Skeletal muscle satellite cell (primary cell): ENCODE data around the gene SNRNP25.

Experiments
- H3K27me3 ChIP-seq: 2 replicates; pipeline ENCODE4 v1.7.0; 2013; ENCODE audit warnings: low read length; ENCODE audit not compliant: control insufficient read depth, insufficient read depth
- H3K36me3 ChIP-seq: 2 replicates; pipeline ENCODE4 v1.7.0; 2013; ENCODE audit warnings: mild to moderate bottlenecking, control low read depth, low read length; ENCODE audit not compliant: insufficient read depth
- H3K4me1 ChIP-seq: 2 replicates; pipeline ENCODE4 v1.7.0; 2013; ENCODE audit warnings: low read length; ENCODE audit not compliant: control insufficient read depth, insufficient read depth
- H3K4me2 ChIP-seq: 2 replicates; pipeline ENCODE4 v1.7.0; 2013; ENCODE audit warnings: mild to moderate bottlenecking, low read length
- H3K4me3 ChIP-seq: 2 replicates; pipeline ENCODE4 v1.7.0; 2013; ENCODE audit warnings: low read length
- H3K9ac ChIP-seq: 2 replicates; pipeline ENCODE4 v1.7.0; 2013; ENCODE audit warnings: mild to moderate bottlenecking, low read depth, low read length, moderate library complexity
- H3K9me3 ChIP-seq: replicated peaks from 2 replicates; pipeline ENCODE4 v1.7.0; 2013; ENCODE audit warnings: mild to moderate bottlenecking, control low read depth, low read length

The SNRNP25 gene

GRCh38 chr16:67183-67791 is 13.7 kb downstream of the SNRNP25 start:
- Histone ChIP-seq H3K4me1 (peaks cover 47% of the 10 kb centered on the region), H3K4me3 (no peak overlapping the region), H3K36me3 (peaks cover 39% of the 10 kb centered on the region), H3K9me3 (no peaks in the 10 kb centered on the region), H3K27me3 (no peaks in the 10 kb centered on the region), H3K9ac (no peak overlapping the region), H3K4me2 (no peak overlapping the region)

DNA sequence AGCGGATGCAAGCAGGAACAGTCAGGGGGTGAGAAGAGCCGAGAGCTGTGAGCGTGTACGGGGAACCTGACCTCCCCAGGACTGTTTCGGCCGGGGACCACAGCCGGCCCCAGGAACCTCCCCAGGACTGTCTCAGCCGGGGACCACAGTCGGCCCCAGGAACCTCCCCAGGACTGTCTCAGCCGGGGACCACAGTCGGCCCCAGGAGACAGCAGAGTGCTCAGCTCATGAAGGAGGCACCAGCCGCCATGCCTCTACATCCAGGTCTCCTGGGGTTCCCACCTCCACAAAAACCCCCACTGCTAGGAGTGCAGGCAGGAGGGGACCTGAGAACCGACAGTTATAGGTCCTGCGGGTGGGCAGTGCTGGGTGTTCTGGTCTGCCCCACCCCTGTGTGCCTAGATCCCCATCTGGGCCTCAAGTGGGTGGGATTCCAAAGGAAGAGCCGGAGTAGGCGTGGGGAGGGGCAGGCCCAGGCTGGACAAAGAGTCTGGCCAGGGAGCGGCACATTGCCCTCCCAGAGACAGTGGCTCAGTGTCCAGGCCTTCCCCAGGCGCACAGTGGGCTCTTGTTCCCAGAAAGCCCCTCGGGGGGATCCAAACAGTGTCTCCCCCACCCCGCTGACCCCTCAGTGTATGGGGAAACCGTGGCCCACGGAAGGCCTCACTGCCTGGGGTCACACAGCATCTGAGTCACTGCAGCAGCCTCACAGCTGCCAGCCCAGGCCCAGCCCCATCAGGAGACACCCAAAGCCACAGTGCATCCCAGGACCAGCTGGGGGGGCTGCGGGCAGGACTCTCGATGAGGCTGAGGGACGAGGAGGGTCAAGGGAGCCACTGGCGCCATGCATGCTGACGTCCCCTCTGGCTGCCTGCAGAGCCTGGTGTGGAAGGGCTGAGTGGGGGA is 14.5 kb downstream of the SNRNP25 start:
- Histone ChIP-seq H3K4me3 (no peak overlapping the region), H3K27me3 (no peaks in the 10 kb centered on the region), H3K9me3 (no peaks in the 10 kb centered on the region), H3K4me2 (peak overlapping the region; percentile 86), H3K4me1 (peaks cover 54% of the 10 kb centered on the region), H3K36me3 (peaks cover 31% of the 10 kb centered on the region), H3K9ac (peak overlapping the region; percentile 28)

GRCh38 chr16:69181-69580 is 15.6 kb downstream of the SNRNP25 start:
- H3K27me3 ChIP-seq = no peaks in the 10 kb centered on the region
- H3K4me2 ChIP-seq = peak overlapping the region; percentile 86
- H3K36me3 ChIP-seq = peaks cover 20% of the 10 kb centered on the region
- H3K4me1 ChIP-seq = peaks cover 61% of the 10 kb centered on the region
- H3K4me3 ChIP-seq = no peak overlapping the region
- H3K9ac ChIP-seq = peak overlapping the region; percentile 28
- H3K9me3 ChIP-seq = no peaks in the 10 kb centered on the region

- peak overlapping the region; percentile 95 for H3K4me3 ChIP-seq
- H3K27me3 ChIP-seq = no peaks in the 10 kb centered on the region
- peak overlapping the region; percentile 86 for H3K4me2 ChIP-seq
- no peaks in the 10 kb centered on the region for H3K9me3 ChIP-seq
- H3K9ac ChIP-seq = peak overlapping the region; percentile 91
- H3K4me1 ChIP-seq = peaks cover 72% of the 10 kb centered on the region
- peaks cover 11% of the 10 kb centered on the region for H3K36me3 ChIP-seq
These were observed 17.5 kb downstream of the SNRNP25 start for GRCh38 chr16:71210-71539.

GRCh38 chr16:71540-72401 is 18.1 kb downstream of the SNRNP25 start:
- Histone ChIP-seq H3K9ac (peak overlapping the region; percentile 91), H3K4me2 (peak overlapping the region; percentile 86), H3K4me1 (peaks cover 75% of the 10 kb centered on the region), H3K36me3 (peaks cover 10% of the 10 kb centered on the region), H3K9me3 (no peaks in the 10 kb centered on the region), H3K4me3 (peak overlapping the region; percentile 95), H3K27me3 (no peaks in the 10 kb centered on the region)

- no peaks in the 10 kb centered on the region for H3K27me3 ChIP-seq
- H3K36me3 ChIP-seq = no peaks in the 10 kb centered on the region
- H3K9me3 ChIP-seq = no peaks in the 10 kb centered on the region
- peaks cover 81% of the 10 kb centered on the region for H3K4me1 ChIP-seq
- H3K9ac ChIP-seq = peak within 1 kb of the TSS; percentile 91
- peak within 1 kb of the TSS; percentile 95 for H3K4me3 ChIP-seq
- H3K4me2 ChIP-seq = peak within 1 kb of the TSS; percentile 86
These were observed 19.2 kb downstream of the SNRNP25 start, which contains the start of gene RHBDF1 for GRCh38 chr16:72561-73548. RHBDF1 (minus strand) TSS chr16:72631; CDS start chr16:65015, 7,616 bp downstream.

DNA sequence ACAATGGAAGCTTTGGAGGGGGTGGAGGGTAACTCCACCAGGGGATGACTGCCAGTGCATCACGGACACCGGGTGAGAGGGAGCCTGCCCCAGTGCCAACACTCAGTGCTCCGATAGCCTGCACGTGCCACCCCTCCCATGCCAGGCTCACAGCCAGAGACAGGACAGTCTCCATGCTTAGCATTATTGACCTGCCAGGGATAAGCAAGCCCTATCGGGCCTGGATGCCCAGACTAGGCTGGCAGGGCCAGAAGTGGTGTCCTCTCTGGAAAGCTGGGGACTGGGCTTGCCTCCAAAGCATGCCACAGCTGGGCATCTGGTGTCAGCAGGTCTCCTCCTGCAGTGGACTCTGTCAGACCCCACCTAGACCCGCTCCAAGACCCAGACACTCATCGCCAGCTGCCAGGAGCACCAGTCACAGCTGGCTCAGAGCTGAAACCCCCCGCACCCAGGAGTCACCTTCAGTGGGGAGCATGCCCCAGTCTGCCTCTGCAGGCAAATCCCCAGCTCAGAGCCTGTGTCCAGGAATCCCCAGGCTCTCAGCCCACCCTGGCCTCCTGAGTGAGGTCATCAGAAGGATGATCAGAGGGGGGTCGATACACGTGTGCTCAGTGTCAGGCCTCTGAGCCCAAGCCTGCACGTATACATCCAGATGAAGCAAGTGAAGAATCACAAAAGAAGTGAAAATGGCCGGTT is 20.6 kb downstream of the SNRNP25 start:
- Histone ChIP-seq H3K4me3 (no peak overlapping the region), H3K36me3 (peaks cover 3% of the 10 kb centered on the region), H3K27me3 (no peaks in the 10 kb centered on the region), H3K9me3 (no peaks in the 10 kb centered on the region), H3K4me2 (no peak overlapping the region), H3K9ac (no peak overlapping the region), H3K4me1 (peaks cover 75% of the 10 kb centered on the region)

GRCh38 chr16:74747-75334 is 21.2 kb downstream of the SNRNP25 start:
- Histone ChIP-seq H3K9ac (peak overlapping the region; percentile 19), H3K9me3 (no peaks in the 10 kb centered on the region), H3K4me3 (no peak overlapping the region), H3K36me3 (peaks cover 9% of the 10 kb centered on the region), H3K4me1 (peaks cover 75% of the 10 kb centered on the region), H3K4me2 (no peak overlapping the region), H3K27me3 (no peaks in the 10 kb centered on the region)

- Histone ChIP-seq H3K9ac (peak overlapping the region; percentile 99), H3K36me3 (peaks cover 17% of the 10 kb centered on the region), H3K9me3 (no peaks in the 10 kb centered on the region), H3K27me3 (no peaks in the 10 kb centered on the region), H3K4me1 (peaks cover 72% of the 10 kb centered on the region), H3K4me2 (peak overlapping the region; percentile 99), H3K4me3 (peak overlapping the region; percentile 95)
These were observed 22.2 kb downstream of the SNRNP25 start for GRCh38 chr16:75580-76501.
